Activated CD4-positive, alpha-beta T cell treated with anti-CD3 and anti-CD28 coated beads for 24 hours (primary cell): Measurements from ENCODE around the gene POU2AF1.
"Not testable (repeated sequence)": the region's sequence is repeated elsewhere in the genome, so short reads cannot be mapped to it uniquely, and the experiment has no call there.

Source experiments
- DNase-seq, 2 donors: peaks; one replicate each; pipeline ENCODE4 v3.0.0-alpha.2; 2020; ENCODE audit warnings: low read depth in 2 of 2

The POU2AF1 gene

GRCh38 chr11:111320199-111320598, 58.9 kb downstream of the POU2AF1 start:
- not testable (repeated sequence) for DNase-seq

GRCh38 chr11:111319296-111319695, 59.8 kb downstream of the POU2AF1 start:
- DNase-seq = no peak

GRCh38 chr11:111312076-111312475, 67.0 kb downstream of the POU2AF1 start:
- no peak for DNase-seq

DNA sequence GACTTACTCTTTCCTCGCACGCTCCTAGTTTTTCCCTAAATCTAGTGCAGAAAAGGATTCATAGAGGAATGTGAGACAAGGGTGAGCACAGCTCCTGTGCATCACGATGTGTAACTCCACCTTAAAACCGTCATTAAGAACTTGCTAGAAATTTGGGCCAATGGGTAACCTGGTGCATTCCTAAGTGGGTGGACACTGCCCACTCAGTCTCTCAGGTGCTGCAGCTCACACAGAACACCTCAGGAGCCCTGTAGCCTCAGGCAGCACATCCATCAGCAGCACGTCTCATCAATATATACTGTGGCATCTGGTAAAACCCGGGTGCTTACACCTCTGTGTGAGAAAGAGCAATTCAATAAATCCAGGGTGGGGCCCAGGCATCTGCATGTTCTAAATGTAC, 68.4 kb downstream of the POU2AF1 start:
- no peak for DNase-seq

DNA sequence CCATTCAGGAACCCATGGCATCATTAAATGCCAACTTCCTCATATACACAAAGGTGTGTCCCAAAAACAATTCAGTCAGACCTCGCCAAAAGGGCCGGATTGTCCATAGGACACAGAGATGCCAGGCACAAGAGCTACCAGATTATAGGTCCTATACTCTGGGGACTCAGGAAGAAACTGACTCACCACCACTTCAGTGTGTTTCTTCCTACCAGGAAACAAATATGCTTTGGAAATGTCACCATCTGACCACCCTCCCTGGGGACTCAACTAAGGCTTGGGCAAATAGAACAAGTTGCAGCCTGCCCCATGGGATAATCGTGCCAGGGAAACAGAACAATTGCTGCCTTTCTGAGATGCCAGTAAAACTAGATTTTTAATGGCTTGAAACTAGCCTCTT, 69.0 kb downstream of the POU2AF1 start:
- no peak for DNase-seq

- no peak for DNase-seq
Observed at GRCh38 chr11:111309215-111309915, 69.7 kb downstream of the POU2AF1 start.

- no peak for DNase-seq
Observed at GRCh38 chr11:111308140-111308539, 70.9 kb downstream of the POU2AF1 start.

GRCh38 chr11:111307472-111308108, 71.5 kb downstream of the POU2AF1 start:
- no peak for DNase-seq

GRCh38 chr11:111306321-111306720, 72.8 kb downstream of the POU2AF1 start:
- no peak for DNase-seq

- no peak for DNase-seq
Observed at GRCh38 chr11:111305876-111306275, 73.2 kb downstream of the POU2AF1 start.

GRCh38 chr11:111305162-111305802, 73.8 kb downstream of the POU2AF1 start:
- no peak for DNase-seq

DNA sequence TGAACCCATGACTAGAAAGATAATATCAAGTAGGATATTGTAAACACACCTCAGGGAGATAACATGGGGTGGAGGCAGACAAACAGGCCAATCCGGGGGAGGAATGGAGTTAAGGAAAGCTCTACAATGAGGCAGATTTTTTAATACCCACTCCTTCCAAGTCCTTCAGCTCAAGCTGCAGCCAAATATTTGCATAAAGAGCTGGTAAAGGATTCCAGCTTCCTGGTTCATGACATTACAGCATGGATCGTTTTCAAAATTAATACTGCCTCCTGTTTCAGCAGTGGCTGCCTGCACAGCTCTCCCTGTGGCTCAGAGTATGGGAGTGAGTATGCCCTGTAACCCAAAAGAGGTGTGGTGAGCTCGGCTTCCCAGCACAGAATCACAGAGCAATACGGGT, 75.6 kb downstream of the POU2AF1 start:
- no peak for DNase-seq

DNA sequence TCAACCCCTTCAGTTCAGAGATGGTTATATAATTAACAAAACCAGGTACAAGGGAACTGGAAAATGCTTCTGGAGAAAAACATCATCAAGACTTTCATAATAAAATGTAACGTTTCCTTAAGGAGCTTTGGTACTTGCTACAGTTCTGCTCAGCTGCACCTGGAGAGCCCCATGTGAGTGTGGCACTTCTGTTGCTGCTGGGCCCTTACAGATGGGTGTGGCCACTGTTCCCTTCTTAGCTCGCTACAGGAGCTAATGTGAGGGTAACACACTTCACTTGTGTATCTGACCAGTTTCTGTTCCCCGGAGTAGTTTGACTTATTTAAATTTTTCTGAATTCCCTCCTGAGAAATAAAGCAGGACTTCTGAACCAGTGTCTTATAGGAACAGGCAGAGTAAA, 76.8 kb downstream of the POU2AF1 start:
- no peak for DNase-seq
